HG03457 (cell line): ENCODE measurements around the gene FAM193B.
A peak's percentile ranks its signal among the peaks of the same experiment; 100 is the strongest.
"Not testable (repeated sequence)": the region's sequence is repeated elsewhere in the genome, so short reads cannot be mapped to it uniquely, and the experiment has no call there.

Experiments
- ATAC-seq: cut with Tn5 transposase; IDR thresholded peaks from one replicate; pipeline ENCODE4 v1.9.1; 2021; ENCODE audit warnings: moderate number of reproducible peaks; ENCODE audit not compliant: unreplicated experiment

The FAM193B gene

GRCh38 chr5:177578316-177578715 is 24.0 kb upstream of the FAM193B start:
- no peak for ATAC-seq

GRCh38 chr5:177576169-177576568 is 21.8 kb upstream of the FAM193B start:
- ATAC-seq: no peak

- ATAC-seq: no peak
Observed at GRCh38 chr5:177575488-177575887, 21.1 kb upstream of the FAM193B start.

- ATAC-seq: no peak
Observed at GRCh38 chr5:177569894-177570293, 15.5 kb upstream of the FAM193B start.

- no peak for ATAC-seq
Observed at GRCh38 chr5:177568326-177568725, 14.0 kb upstream of the FAM193B start.

- no peak for ATAC-seq
Observed at GRCh38 chr5:177565046-177565445, 10.7 kb upstream of the FAM193B start.

GRCh38 chr5:177559446-177559941 is 5.1 kb upstream of the FAM193B start:
- ATAC-seq: not testable (repeated sequence)

GRCh38 chr5:177557796-177558195 is 3.4 kb upstream of the FAM193B start:
- no peak for ATAC-seq

GRCh38 chr5:177557041-177557647 is 2.8 kb upstream of the FAM193B start:
- no peak for ATAC-seq

GRCh38 chr5:177555665-177556064 is 1.3 kb upstream of the FAM193B start:
- ATAC-seq: no peak

- no peak for ATAC-seq
Observed at GRCh38 chr5:177555228-177555627, 865 bp upstream of the FAM193B start.

- ATAC-seq: peak; percentile 27
Observed at GRCh38 chr5:177553671-177554429, 513 bp downstream of the FAM193B start.

GRCh38 chr5:177552839-177553455 is 1.4 kb downstream of the FAM193B start:
- ATAC-seq: no peak

GRCh38 chr5:177550122-177550521 is 4.2 kb downstream of the FAM193B start:
- no peak for ATAC-seq

- ATAC-seq: no peak
Observed at GRCh38 chr5:177548495-177548894, 5.9 kb downstream of the FAM193B start.

- no peak for ATAC-seq
Observed at GRCh38 chr5:177547736-177548135, 6.6 kb downstream of the FAM193B start.

- ATAC-seq: no peak
Observed at GRCh38 chr5:177546258-177546741, 8.1 kb downstream of the FAM193B start.

GRCh38 chr5:177545487-177546257 is 8.7 kb downstream of the FAM193B start:
- ATAC-seq: no peak

GRCh38 chr5:177542816-177543465 is 11.4 kb downstream of the FAM193B start:
- no peak for ATAC-seq

- no peak for ATAC-seq
Observed at GRCh38 chr5:177540438-177540837, 13.9 kb downstream of the FAM193B start.

GRCh38 chr5:177539411-177539810 is 15.0 kb downstream of the FAM193B start:
- ATAC-seq: no peak
